GM12878 (cell line): ENCODE data around the gene SPINK8.

Source experiments
- HDAC2 ChIP-seq: fragments of 200-600 bp; sonication (generic); IDR thresholded peaks from 2 replicates; pipeline ENCODE4 v1.6.1; 2017
- MXI1 ChIP-seq: fragments of 150-350 bp; IDR thresholded peaks from 2 replicates; pipeline ENCODE4 v1.6.1; 2011; ENCODE audit warnings: low read depth, mild to moderate bottlenecking, inconsistent platforms, low read length, improper control_type of control experiment
- POLR2A ChIP-seq: IDR thresholded peaks from 2 replicates; pipeline ENCODE4 v1.6.1; 2011; ENCODE audit warnings: low read depth, mild to moderate bottlenecking, low read length
- SREBF2 ChIP-seq: IDR thresholded peaks from 2 replicates; pipeline ENCODE4 v1.6.1; 2012; ENCODE audit warnings: mild to moderate bottlenecking, low read length
- SUZ12 ChIP-seq: fragments of 200-600 bp; sonication (generic); IDR thresholded peaks from one replicate; pipeline ENCODE4 v1.6.1; 2018; ENCODE audit warnings: antibody characterized with exemption, mild to moderate bottlenecking; ENCODE audit not compliant: unreplicated experiment
- TAF1 ChIP-seq: IDR thresholded peaks from 2 replicates; pipeline ENCODE4 v1.6.1; 2011; ENCODE audit warnings: mild to moderate bottlenecking, low read depth, low read length, borderline replicate concordance
- TF ChIP-seq, protein P1 (sequence below), 3 experiments: IDR thresholded peaks in 2 of 3; conservative IDR thresholded peaks in 1 of 3; 2 replicates each; pipeline ENCODE4 v1.5.1; 2011; ENCODE audit warnings: low read depth in 3 of 3, low read length in 3 of 3, mild to moderate bottlenecking in 3 of 3, control low read depth in 2 of 3, moderate library complexity in 2 of 3, inconsistent platforms in 1 of 3, mixed read lengths in 1 of 3; ENCODE audit not compliant: control insufficient read depth in 2 of 3, insufficient read depth in 1 of 3; ENCODE audit errors: extremely low read depth in 1 of 3
- TF ChIP-seq, protein P2 (sequence below): IDR thresholded peaks from 2 replicates; pipeline ENCODE4 v1.6.1; 2012; ENCODE audit warnings: mild to moderate bottlenecking, low read depth, low read length
- TF ChIP-seq, protein P3 (sequence below): fragments of 450-650 bp; IDR thresholded peaks from 2 replicates; pipeline ENCODE4 v1.6.1; 2017; ENCODE audit warnings: antibody characterized with exemption, mild to moderate bottlenecking, moderate library complexity

DNA sequence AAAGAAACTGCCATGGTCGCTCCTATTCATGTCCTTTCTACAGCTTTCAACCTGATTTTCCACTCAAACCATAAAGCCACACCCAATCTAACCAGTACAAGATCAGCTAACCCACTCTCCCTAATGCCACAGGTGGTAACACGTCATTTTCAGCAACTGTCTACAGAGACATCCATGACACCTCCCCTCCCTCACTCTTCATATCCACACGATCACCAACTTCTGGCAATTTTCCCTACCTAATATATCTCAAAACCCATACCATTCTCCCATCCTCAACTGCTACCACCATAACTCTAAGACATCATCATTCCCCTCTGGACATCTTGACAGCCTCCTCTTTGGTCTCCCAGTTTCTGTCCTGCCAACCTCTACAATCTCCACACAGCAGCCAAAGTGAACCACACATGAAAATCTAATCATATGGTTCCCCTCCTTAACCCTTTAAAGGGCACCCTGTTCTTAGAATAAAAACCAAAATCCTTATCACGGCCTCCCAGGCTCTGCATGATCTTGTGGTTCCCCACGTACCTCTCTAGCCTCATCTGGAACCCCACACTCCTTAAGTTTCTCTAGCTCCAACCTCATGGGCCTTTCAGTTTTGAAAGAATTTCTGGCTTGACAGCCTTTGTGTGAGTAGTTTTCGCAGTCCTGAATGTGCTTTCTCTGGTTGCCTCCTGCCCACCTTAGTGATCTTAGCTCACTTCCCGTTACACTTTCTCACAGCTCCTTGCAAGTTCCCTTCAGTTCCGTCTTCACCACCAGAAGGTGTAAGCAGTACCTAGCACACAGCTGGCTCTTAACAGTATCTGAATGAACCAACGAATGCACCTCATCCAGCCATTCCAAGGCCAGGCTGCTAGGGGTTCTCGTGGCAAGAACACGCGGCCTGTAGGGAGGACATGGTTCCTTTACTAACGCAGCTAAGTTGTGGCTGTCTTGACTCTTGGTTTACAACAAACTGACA, 33.4 kb downstream of the SPINK8 start:
- TF ChIP-seq POLR2A (peak; percentile 92), SREBF2 (no peak), HDAC2 (no peak), SUZ12 (no peak), MXI1 (no peak), TAF1 (peak; percentile 83)
- TF ChIP-seq, protein P1, sequence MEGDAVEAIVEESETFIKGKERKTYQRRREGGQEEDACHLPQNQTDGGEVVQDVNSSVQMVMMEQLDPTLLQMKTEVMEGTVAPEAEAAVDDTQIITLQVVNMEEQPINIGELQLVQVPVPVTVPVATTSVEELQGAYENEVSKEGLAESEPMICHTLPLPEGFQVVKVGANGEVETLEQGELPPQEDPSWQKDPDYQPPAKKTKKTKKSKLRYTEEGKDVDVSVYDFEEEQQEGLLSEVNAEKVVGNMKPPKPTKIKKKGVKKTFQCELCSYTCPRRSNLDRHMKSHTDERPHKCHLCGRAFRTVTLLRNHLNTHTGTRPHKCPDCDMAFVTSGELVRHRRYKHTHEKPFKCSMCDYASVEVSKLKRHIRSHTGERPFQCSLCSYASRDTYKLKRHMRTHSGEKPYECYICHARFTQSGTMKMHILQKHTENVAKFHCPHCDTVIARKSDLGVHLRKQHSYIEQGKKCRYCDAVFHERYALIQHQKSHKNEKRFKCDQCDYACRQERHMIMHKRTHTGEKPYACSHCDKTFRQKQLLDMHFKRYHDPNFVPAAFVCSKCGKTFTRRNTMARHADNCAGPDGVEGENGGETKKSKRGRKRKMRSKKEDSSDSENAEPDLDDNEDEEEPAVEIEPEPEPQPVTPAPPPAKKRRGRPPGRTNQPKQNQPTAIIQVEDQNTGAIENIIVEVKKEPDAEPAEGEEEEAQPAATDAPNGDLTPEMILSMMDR (IDR thresholded peaks at IDR 0.05 in 2 of 3, conservative IDR thresholded peaks at IDR 0.05 in 1 of 3; ENCODE audit: control insufficient read depth in 2 of 3, extremely low read depth in 1 of 3, insufficient read depth in 1 of 3, low read depth in 3 of 3, low read length in 3 of 3), result no peak
- TF ChIP-seq, protein P2, sequence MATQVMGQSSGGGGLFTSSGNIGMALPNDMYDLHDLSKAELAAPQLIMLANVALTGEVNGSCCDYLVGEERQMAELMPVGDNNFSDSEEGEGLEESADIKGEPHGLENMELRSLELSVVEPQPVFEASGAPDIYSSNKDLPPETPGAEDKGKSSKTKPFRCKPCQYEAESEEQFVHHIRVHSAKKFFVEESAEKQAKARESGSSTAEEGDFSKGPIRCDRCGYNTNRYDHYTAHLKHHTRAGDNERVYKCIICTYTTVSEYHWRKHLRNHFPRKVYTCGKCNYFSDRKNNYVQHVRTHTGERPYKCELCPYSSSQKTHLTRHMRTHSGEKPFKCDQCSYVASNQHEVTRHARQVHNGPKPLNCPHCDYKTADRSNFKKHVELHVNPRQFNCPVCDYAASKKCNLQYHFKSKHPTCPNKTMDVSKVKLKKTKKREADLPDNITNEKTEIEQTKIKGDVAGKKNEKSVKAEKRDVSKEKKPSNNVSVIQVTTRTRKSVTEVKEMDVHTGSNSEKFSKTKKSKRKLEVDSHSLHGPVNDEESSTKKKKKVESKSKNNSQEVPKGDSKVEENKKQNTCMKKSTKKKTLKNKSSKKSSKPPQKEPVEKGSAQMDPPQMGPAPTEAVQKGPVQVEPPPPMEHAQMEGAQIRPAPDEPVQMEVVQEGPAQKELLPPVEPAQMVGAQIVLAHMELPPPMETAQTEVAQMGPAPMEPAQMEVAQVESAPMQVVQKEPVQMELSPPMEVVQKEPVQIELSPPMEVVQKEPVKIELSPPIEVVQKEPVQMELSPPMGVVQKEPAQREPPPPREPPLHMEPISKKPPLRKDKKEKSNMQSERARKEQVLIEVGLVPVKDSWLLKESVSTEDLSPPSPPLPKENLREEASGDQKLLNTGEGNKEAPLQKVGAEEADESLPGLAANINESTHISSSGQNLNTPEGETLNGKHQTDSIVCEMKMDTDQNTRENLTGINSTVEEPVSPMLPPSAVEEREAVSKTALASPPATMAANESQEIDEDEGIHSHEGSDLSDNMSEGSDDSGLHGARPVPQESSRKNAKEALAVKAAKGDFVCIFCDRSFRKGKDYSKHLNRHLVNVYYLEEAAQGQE, result no peak
- TF ChIP-seq, protein P3, sequence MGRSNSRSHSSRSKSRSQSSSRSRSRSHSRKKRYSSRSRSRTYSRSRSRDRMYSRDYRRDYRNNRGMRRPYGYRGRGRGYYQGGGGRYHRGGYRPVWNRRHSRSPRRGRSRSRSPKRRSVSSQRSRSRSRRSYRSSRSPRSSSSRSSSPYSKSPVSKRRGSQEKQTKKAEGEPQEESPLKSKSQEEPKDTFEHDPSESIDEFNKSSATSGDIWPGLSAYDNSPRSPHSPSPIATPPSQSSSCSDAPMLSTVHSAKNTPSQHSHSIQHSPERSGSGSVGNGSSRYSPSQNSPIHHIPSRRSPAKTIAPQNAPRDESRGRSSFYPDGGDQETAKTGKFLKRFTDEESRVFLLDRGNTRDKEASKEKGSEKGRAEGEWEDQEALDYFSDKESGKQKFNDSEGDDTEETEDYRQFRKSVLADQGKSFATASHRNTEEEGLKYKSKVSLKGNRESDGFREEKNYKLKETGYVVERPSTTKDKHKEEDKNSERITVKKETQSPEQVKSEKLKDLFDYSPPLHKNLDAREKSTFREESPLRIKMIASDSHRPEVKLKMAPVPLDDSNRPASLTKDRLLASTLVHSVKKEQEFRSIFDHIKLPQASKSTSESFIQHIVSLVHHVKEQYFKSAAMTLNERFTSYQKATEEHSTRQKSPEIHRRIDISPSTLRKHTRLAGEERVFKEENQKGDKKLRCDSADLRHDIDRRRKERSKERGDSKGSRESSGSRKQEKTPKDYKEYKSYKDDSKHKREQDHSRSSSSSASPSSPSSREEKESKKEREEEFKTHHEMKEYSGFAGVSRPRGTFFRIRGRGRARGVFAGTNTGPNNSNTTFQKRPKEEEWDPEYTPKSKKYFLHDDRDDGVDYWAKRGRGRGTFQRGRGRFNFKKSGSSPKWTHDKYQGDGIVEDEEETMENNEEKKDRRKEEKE, result no peak
